ENCODE results near the gene GALNT9. TPM values are rescaled to one million over a fixed set of nuclear protein-coding genes. Genes with fewer than 3 reads are reported as not detected.

The GALNT9 gene
- total RNA-seq, 1 experiment from 2014 or later = 0.36 TPM

DNA sequence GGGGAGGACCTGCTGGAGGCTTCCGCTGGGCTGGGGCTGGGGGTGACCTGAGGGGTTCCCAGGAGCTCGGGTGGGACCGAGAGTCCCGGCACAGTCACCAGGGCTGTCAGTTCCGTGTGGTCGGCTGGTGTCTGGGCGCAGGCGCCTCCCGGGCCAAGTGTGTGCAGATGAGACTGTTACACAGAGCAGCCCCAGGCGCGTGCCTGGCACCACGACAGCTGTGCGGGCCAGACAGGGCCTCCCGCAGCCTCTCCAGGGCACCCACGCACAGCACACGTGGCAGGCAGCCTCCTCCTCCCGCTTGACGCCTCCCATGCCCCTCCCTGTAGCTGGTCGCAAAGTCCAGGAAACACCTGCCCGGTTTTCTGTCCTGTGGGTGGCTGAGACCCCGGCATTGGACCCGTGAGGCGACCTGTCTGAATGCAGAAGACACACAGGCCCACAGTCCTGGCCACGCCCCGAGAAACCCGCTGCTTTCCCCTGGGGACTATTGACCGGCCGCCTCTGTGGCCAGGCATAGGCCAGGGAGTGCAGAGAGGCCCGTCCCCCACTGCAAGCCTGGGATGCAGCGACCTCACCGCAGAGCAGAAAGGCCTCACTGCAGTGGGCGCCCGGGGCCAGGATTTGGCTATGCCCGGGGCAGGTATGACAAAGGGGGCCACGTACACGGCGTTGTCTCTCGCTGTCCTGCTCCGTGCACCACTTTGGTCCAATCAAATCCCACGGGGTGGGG lies 12.1 kb upstream of the GALNT9 start:
- no peaks in the 10 kb centered on the region for H3K4me1 ChIP-seq
- peaks cover 2% of the 10 kb centered on the region; the same call in 1 of the 2 replicates for H3K9me3 ChIP-seq (replicated peaks)
- no peaks in the 10 kb centered on the region for H3K27me3 ChIP-seq
- no peak for DNase-seq
- H3K4me3 ChIP-seq = no peak overlapping the region
- H3K27ac ChIP-seq = no peak overlapping the region
- H3K36me3 ChIP-seq = no peaks in the 10 kb centered on the region

DNA sequence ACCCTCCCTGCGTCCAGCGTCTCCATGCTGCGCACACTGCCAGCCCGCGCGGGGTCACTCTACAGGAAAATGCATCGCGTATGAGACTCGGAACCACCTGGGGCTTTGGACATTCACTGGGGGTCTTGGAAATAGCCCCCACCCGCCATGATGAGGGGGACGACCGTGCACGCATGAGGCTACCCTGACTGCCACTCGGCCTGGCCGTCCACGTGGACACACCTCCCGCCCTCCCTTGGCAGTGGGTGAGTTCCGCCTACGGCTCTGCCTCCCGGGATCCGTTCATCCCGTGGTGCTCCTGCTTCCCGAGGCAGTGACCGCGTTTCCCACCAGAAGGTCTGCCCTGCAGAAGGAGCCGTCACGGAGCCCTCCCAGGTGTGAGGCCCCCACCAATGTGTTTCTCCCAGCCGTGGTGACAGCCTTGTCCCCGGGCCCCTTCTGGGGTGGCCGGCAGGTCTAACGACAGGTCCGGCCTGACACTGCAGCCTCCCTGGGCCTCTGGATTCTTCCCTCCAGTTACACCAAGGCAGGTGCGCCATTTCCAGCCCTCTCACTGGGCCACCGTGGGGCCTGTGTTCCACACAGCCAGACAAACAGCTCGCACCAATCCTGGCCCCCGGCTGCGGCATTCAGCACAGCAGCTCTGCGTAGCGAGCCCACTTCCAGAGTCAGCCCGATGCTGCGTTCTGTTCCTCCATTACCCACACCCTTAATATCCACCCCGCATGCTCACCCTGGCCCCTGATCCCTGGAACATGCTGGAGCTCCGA lies 11.1 kb upstream of the GALNT9 start:
- Histone ChIP-seq H3K36me3 (no peaks in the 10 kb centered on the region), H3K9me3 (replicated peaks) (peaks cover 2% of the 10 kb centered on the region; the same call in 1 of the 2 replicates), H3K27me3 (no peaks in the 10 kb centered on the region), H3K27ac (no peak overlapping the region), H3K4me1 (no peaks in the 10 kb centered on the region), H3K4me3 (no peak overlapping the region)
- no peak for DNase-seq

DNA sequence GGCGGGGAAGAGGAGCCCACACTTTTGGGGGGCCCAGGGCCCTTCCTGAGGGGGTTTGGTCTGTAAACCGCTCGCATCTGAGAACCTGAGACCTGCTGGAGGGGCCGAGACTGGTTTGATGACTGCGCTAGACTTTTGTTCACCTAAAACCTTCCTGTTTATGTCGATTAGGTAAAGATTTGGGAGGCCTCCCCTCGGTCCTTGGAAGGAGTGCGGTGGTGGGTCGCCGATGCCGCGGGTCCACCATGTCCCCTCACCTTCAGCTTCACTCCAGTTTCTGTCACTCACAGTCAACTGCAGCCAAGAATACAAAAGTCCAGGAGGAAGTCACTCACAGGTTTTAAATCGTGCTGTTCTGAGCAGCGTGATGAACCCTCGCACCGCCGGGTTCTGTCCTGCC lies 10.5 kb upstream of the GALNT9 start:
- Histone ChIP-seq H3K9me3 (replicated peaks) (peaks cover 2% of the 10 kb centered on the region; the same call in 1 of the 2 replicates), H3K27ac (no peak overlapping the region), H3K36me3 (no peaks in the 10 kb centered on the region), H3K4me3 (no peak overlapping the region), H3K4me1 (no peaks in the 10 kb centered on the region), H3K27me3 (no peaks in the 10 kb centered on the region)
- DNase-seq = no peak

DNA sequence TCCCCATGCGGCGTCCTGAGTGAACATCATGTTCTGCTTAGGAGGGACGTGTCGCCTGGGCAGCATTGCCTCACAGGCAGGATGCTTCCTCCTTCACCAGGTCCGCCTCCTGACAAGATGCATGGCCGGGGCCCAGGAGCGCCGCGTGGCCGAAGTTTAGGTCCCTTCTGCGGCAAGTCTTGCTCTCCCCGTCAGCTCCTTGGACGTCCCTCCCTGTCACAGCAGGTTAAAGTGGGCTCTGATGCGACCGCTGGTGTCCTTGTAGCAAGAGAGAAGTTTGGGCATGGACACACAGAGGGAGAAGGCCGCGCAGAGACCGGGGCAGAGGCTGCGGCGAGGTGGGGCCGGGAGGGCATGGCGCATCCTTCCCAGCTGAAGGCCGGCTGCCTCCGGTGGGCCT lies 9.4 kb upstream of the GALNT9 start:
- Histone ChIP-seq H3K36me3 (no peaks in the 10 kb centered on the region), H3K4me1 (no peaks in the 10 kb centered on the region), H3K27ac (no peak overlapping the region), H3K4me3 (no peak overlapping the region), H3K9me3 (replicated peaks) (peaks cover 2% of the 10 kb centered on the region; the same call in 1 of the 2 replicates), H3K27me3 (no peaks in the 10 kb centered on the region)
- no peak for DNase-seq

DNA sequence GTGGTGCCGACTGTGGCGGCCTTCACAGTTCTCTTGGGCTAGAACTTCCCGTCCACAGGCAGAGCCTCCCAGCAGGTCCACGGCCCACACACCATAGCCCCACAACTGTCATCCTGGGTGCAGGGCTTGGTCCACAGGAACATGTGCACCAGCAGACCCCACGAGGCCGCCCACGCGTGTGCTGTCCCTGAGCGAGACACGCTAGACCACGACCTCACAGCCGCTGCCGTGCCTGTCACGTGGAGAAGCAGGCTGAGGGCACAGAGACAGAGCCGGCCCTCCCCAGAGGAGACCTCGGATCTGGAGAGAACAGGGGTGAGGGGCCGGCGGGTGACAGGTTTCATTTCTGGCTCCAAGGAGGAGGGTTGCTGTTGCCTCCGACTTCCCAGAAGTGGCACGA lies 8.9 kb upstream of the GALNT9 start:
- DNase-seq = no peak
- no peak overlapping the region for H3K27ac ChIP-seq
- no peak overlapping the region for H3K4me3 ChIP-seq
- no peaks in the 10 kb centered on the region for H3K27me3 ChIP-seq
- H3K36me3 ChIP-seq = no peaks in the 10 kb centered on the region
- no peaks in the 10 kb centered on the region for H3K4me1 ChIP-seq
- peaks cover 2% of the 10 kb centered on the region; the same call in 1 of the 2 replicates for H3K9me3 ChIP-seq (replicated peaks)

DNA sequence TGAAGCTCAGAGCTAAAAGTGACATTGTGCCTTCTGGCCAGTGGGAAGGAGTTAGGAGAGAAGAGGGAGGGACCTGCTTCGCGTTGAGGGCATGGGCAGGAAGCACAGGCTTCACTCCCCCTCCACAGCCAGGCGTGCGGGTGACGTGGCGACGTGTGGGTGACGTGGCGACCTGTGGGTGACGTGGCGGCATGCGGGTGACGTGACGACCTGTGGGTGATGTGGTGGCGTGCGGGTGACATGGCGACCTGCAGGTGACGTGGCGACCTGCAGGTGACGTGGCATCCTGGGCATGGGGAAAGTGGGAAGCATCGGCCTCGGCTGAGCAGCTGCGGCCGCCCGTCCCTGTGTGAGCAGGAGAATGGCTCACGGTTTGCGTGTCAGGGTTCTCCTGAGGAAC lies 8.2 kb upstream of the GALNT9 start:
- no peak overlapping the region for H3K27ac ChIP-seq
- H3K4me1 ChIP-seq = no peaks in the 10 kb centered on the region
- H3K36me3 ChIP-seq = no peaks in the 10 kb centered on the region
- DNase-seq = no peak
- H3K4me3 ChIP-seq = no peak overlapping the region
- H3K27me3 ChIP-seq = no peaks in the 10 kb centered on the region
- H3K9me3 ChIP-seq (replicated peaks) = no peaks in the 10 kb centered on the region

DNA sequence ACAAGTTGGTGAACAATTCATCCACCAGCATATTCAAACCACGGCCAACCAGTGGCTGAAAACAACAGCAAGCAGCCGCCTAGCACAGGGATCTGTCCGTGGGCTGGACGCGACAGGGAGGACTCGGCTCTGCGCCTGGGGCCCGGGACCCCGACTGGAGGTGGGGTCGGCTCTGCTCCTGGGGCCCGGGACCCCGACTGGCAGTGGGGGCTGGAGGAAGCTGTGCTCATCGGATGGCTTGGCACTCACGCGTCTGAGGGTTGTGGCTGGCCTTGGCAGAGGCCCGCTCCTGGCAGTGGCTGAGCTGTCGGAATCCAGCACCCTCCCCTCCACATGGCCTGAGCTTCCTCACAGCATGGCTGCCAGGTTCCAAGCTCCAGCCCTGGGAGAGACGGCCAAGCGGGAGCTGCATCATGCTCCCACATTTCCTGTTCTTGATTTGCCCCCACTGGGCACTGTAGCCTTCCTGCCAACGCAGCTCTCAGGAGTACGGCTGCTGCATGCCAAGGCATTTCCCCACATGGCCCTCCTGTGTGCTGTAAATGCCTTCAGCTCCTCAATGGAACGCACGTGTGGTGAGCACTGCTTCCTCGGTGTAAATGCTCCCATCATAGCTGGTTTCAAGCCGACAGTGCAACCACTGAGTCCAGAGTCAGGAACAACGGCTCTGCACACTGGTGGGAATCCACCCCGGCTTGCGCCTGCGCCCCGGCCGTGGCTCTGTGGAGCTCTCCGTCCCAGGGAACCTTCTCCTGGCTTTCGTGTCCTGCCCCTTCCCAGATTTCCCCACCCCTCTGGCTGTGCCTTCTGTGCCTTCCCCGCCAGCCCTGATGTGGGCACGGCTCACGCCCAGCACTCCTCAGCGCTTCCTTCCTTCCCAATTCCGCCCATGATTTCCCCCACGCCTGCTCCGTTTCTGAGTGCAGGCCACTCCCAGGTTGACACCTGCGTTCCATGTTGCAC lies 7.3 kb upstream of the GALNT9 start:
- no peak overlapping the region for H3K4me3 ChIP-seq
- no peaks in the 10 kb centered on the region for H3K4me1 ChIP-seq
- no peaks in the 10 kb centered on the region for H3K9me3 ChIP-seq (replicated peaks)
- no peak overlapping the region for H3K27ac ChIP-seq
- H3K27me3 ChIP-seq = no peaks in the 10 kb centered on the region
- no peak for DNase-seq
- H3K36me3 ChIP-seq = no peaks in the 10 kb centered on the region

DNA sequence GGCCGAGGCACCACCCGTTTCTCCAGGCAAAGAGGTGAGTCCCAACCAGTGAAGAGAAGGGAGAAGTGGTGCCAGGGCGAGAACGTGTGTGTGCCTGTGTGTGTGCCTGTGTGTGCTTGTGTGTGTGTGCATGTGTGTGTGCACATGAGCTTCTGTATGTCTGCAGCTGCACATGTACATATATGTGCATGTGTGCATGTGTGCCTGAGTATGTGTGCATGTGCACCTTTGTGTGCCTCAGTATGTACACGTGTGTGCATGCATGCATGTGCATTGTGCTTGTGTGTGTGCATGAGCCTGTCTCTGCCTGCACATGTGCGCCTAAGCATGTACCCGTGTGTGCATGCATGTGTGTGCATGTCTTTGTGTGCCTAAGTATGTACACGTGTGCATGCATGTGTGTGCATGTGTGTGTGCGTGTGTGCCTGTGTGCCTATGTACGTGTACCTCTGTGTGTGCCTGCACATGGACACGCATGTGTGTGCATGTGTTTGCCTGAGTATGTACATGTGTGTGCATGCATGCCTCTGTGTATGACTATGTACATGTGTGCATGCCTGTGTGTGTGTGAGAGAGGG lies 5.9 kb upstream of the GALNT9 start:
- no peak overlapping the region for H3K4me3 ChIP-seq
- H3K27me3 ChIP-seq = no peaks in the 10 kb centered on the region
- no peak overlapping the region for H3K27ac ChIP-seq

DNA sequence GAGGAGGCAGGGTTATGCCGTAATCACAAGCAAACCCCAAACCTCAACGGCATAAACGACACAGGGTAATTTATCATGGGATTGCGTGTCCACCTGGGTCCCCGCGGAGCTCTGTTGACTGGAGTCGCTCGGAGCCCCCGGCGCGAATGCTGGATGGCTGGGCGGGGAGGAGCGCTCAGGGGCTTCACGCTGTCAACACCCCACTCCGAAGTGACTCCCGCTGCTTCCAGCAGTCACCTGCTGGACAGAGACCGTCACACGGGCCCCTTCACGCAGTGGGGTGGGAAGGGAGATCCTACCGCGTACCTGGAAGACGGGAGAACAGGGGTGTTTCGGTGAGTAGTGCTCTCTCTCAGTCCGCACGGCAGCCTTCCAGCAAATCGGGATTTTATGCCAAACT lies 4.4 kb upstream of the GALNT9 start:
- H3K27me3 ChIP-seq = no peaks in the 10 kb centered on the region
- H3K4me3 ChIP-seq = no peak overlapping the region
- no peaks in the 10 kb centered on the region for H3K4me1 ChIP-seq
- no peak for DNase-seq
- H3K27ac ChIP-seq = no peak overlapping the region
- no peaks in the 10 kb centered on the region for H3K36me3 ChIP-seq
- H3K9me3 ChIP-seq (replicated peaks) = no peaks in the 10 kb centered on the region

More for the DNA sequence above, 5.9 kb upstream of the GALNT9 start:
- Histone ChIP-seq H3K36me3 (no peaks in the 10 kb centered on the region), H3K4me1 (no peaks in the 10 kb centered on the region), H3K9me3 (replicated peaks) (no peaks in the 10 kb centered on the region)
- DNase-seq = no peak

DNA sequence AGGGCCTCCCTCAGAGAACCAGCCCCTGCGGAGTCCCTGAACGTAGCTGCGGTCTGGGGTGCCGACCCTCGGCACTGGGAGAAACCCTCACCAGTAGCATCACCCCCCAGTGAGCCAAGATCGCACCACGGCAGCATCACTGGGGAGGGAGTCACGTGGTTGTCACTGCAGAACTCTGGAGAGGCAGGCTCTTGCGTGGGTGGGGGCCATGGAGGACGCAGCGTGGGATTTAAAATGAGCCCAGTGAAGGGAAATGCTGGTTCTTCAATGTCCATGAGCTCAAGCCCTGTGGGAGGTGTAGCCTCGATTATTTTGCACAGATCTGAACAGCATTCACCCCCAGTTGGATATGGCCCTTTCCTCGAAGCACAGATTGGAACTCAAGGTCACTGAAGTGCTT lies 3.9 kb upstream of the GALNT9 start:
- H3K27ac ChIP-seq = no peak overlapping the region
- no peaks in the 10 kb centered on the region for H3K9me3 ChIP-seq (replicated peaks)
- no peaks in the 10 kb centered on the region for H3K27me3 ChIP-seq
- no peaks in the 10 kb centered on the region for H3K36me3 ChIP-seq
- H3K4me3 ChIP-seq = no peak overlapping the region
- no peak for DNase-seq
- no peaks in the 10 kb centered on the region for H3K4me1 ChIP-seq

DNA sequence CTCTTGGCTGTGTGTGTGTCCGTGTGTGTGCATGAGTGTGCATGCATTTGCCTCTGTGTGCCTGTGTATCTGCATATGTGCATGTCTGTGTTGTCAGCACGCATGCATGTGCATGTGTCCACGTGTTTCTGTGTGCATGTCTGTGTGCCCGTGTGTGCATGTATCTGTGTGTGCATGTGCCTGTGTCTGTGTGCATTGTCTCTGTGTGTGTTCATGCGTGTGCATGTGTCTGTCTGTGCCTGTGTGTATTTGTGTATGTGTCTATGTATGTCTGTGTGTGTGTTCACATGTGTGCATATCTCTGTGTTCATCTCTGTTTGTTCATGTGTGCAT lies 1.1 kb upstream of the GALNT9 start:
- Histone ChIP-seq H3K4me3 (no peak overlapping the region), H3K9me3 (replicated peaks) (no peaks in the 10 kb centered on the region), H3K27me3 (no peaks in the 10 kb centered on the region), H3K27ac (no peak overlapping the region), H3K36me3 (no peaks in the 10 kb centered on the region), H3K4me1 (no peaks in the 10 kb centered on the region)
- no peak for DNase-seq

DNA sequence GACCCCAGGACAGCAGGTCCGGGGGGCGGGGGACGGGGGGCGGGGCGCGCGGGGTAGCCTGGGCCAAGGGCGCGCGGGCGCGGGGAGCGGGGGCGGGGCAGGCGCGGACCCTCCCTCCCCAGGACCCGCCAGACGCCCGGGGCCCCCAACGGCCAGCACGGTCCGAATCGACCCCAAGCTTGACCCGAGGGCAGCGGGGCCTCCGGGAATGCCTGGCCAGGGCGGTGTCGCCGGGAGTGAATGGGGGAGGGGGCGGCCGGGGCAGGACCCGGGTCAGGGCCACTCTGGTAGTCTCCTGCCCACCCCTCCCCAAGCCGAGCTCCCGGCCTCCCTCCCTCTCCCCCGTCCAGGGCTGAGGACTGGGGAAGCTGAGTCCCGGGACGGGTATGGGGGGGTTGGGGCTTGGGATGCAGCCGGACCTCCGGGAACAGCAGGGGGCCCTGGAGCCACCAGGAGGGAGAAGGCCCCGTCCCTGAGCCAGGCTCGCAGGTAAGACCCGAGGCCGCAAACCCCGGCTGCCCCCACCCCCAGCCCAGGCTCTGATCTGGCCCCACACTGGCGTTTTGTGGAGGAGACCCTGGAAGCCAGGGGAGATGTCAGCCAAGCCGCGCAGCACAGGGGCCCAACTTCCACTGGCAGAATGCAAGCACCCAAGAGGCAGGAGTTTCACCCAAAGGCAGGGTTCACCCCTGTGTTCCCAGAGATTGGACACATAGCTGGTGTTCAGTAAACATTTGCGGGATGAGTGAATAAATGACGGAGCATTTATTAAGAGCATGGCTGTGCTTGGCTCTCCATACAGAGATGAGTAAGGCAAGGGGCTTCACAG lies 545 bp upstream of the GALNT9 start:
- H3K4me3 ChIP-seq = no peak overlapping the region
- no peak for DNase-seq
- no peaks in the 10 kb centered on the region for H3K4me1 ChIP-seq
- H3K27me3 ChIP-seq = no peaks in the 10 kb centered on the region
- no peaks in the 10 kb centered on the region for H3K9me3 ChIP-seq (replicated peaks)
- no peaks in the 10 kb centered on the region for H3K36me3 ChIP-seq
- H3K27ac ChIP-seq = no peak overlapping the region

DNA sequence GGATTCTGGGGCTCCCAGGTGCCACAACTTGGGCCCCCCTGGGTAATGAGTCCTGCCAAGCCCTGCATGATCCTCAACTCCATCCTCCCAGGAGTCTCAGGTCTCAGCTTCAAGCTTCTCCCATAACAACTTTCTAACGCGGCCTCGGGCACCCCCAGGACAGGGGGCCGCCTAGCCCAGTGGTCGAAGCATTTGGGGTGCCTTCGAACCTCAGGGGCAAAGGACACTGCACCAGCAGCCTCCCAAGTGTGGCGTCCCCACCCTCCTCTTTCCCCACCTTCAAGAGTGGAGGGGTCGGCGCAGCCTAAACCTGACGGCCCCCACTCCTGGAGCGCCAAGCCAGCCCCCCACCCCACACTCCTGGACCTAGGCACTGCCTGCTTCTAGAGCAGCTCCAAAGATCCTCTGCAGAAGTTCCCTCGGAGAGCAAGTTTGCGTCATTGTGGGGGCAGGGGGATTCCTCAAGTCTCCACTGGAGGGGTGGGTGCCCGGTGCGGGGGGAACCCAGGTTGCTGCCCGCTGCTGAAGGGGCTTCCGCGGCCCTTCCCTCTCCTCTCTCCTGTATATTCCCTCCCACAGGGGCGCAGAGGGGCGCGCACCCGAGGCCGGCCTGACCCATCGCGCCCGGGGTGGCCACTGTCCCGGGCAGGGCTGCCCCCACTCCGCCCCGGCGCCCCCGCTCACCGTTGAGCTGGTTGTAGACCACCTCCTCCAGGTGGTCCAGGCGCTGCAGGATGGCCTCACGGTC lies 933 bp downstream of the GALNT9 start:
- no peak overlapping the region for H3K27ac ChIP-seq
- H3K27me3 ChIP-seq = no peaks in the 10 kb centered on the region
- H3K36me3 ChIP-seq = no peaks in the 10 kb centered on the region
- DNase-seq = no peak
- no peaks in the 10 kb centered on the region for H3K9me3 ChIP-seq (replicated peaks)
- H3K4me3 ChIP-seq = no peak overlapping the region
- H3K4me1 ChIP-seq = no peaks in the 10 kb centered on the region
